Raji (cell line): ENCODE data around the gene MRPL41.

Experiments used
- POLR2A ChIP-seq: IDR thresholded peaks from 2 replicates; pipeline ENCODE4 v1.6.1; 2011; ENCODE audit warnings: low read depth, low read length, control low read depth; ENCODE audit not compliant: insufficient read depth

MRPL41 gene

GRCh38 chr9:137551264-137552021 lies at the start of gene MRPL41:
MRPL41 (plus strand) TSS chr9:137551879; CDS start chr9:137552082, 203 bp downstream.
- peak; percentile 80 for TF ChIP-seq POLR2A

- no peak for TF ChIP-seq POLR2A
Observed at GRCh38 chr9:137502008-137502911, 49.4 kb upstream of the MRPL41 start.

- no peak for TF ChIP-seq POLR2A
Observed at GRCh38 chr9:137504432-137504777, 47.3 kb upstream of the MRPL41 start.

GRCh38 chr9:137505421-137506140 lies 46.1 kb upstream of the MRPL41 start:
- TF ChIP-seq POLR2A: no peak

GRCh38 chr9:137506274-137506673 lies 45.4 kb upstream of the MRPL41 start:
- TF ChIP-seq POLR2A: no peak

- no peak for TF ChIP-seq POLR2A
Observed at GRCh38 chr9:137506702-137507171, 44.9 kb upstream of the MRPL41 start.

- TF ChIP-seq POLR2A: no peak
Observed at GRCh38 chr9:137509198-137509597, 42.5 kb upstream of the MRPL41 start.

GRCh38 chr9:137511758-137512463 lies 39.8 kb upstream of the MRPL41 start:
- no peak for TF ChIP-seq POLR2A

GRCh38 chr9:137514691-137515337 lies 36.9 kb upstream of the MRPL41 start:
- TF ChIP-seq POLR2A: no peak

GRCh38 chr9:137515338-137515724 lies 36.3 kb upstream of the MRPL41 start:
- TF ChIP-seq POLR2A: no peak

GRCh38 chr9:137516144-137516917 lies 35.3 kb upstream of the MRPL41 start:
- no peak for TF ChIP-seq POLR2A

- no peak for TF ChIP-seq POLR2A
Observed at GRCh38 chr9:137519553-137519952, 32.1 kb upstream of the MRPL41 start.

- no peak for TF ChIP-seq POLR2A
Observed at GRCh38 chr9:137520614-137521404, 30.9 kb upstream of the MRPL41 start.
